Loucy (cell line): ENCODE data around the gene ADCY9.

ENCODE experiments used
- H2AFZ ChIP-seq: fragments of 200-600 bp; sonication (generic); 2 replicates; pipeline ENCODE4 v1.6.0; 2016; ENCODE audit warnings: antibody characterized with exemption, mild to moderate bottlenecking, low read length, moderate library complexity
- H3F3A ChIP-seq: fragments of 200-600 bp; 2 replicates; pipeline ENCODE4 v1.6.0; 2016; ENCODE audit warnings: antibody characterized with exemption, low read depth, mild to moderate bottlenecking
- H3K27me3 ChIP-seq: fragments of 200-600 bp; sonication (generic); 2 replicates; pipeline ENCODE4 v1.6.1; 2014; ENCODE audit warnings: low read length, mild to moderate bottlenecking; ENCODE audit not compliant: insufficient read depth, poor library complexity, severe bottlenecking
- H3K36me3 ChIP-seq: fragments of 200-600 bp; sonication (generic); 2 replicates; pipeline ENCODE4 v1.6.1; 2016; ENCODE audit warnings: low read length; ENCODE audit not compliant: insufficient read depth
- H3K4me1 ChIP-seq: fragments of 200-600 bp; sonication (generic); 2 replicates; pipeline ENCODE4 v1.5.1; 2014; ENCODE audit warnings: low read length, mild to moderate bottlenecking; ENCODE audit not compliant: insufficient read depth, poor library complexity, severe bottlenecking
- H3K4me2 ChIP-seq: fragments of 200-600 bp; sonication (generic); 2 replicates; pipeline ENCODE4 v1.6.0; 2014; ENCODE audit warnings: antibody characterized with exemption, low read length, low read depth, mild to moderate bottlenecking; ENCODE audit not compliant: poor library complexity, severe bottlenecking
- H3K4me3 ChIP-seq: fragments of 200-600 bp; sonication (generic); 2 replicates; pipeline ENCODE4 v1.5.1; 2014; ENCODE audit warnings: low read length, mild to moderate bottlenecking, mixed read lengths; ENCODE audit not compliant: poor library complexity, severe bottlenecking
- H3K79me2 ChIP-seq: fragments of 200-600 bp; sonication (generic); 2 replicates; pipeline ENCODE4 v1.6.1; 2014; ENCODE audit warnings: low read length; ENCODE audit not compliant: insufficient read depth
- H3K9ac ChIP-seq: fragments of 200-600 bp; sonication (generic); 2 replicates; pipeline ENCODE4 v1.6.0; 2014; ENCODE audit warnings: mild to moderate bottlenecking, low read depth, low read length, moderate library complexity; ENCODE audit not compliant: poor library complexity, severe bottlenecking
- H3K9me2 ChIP-seq: fragments of 200-600 bp; sonication (generic); replicated peaks from 2 replicates; pipeline ENCODE4 v1.6.1; 2016; ENCODE audit warnings: low read depth, low read length, mixed read lengths
- H3K9me3 ChIP-seq: fragments of 200-600 bp; sonication (generic); 2 replicates; pipeline ENCODE4 v1.6.1; 2014; ENCODE audit warnings: mild to moderate bottlenecking, antibody characterized with exemption, low read length, low read depth; ENCODE audit not compliant: insufficient read depth
- H4K20me1 ChIP-seq: fragments of 200-600 bp; sonication (generic); 2 replicates; pipeline ENCODE4 v1.6.0; 2014; ENCODE audit warnings: antibody characterized with exemption, low read length, mild to moderate bottlenecking; ENCODE audit not compliant: insufficient read depth, poor library complexity, severe bottlenecking
- EZH2phosphoT487 ChIP-seq: fragments of 200-600 bp; IDR thresholded peaks from 2 replicates; pipeline ENCODE4 v1.6.1; 2018; ENCODE audit warnings: antibody characterized with exemption, mild to moderate bottlenecking, moderate library complexity, borderline replicate concordance
- TF ChIP-seq, protein P1 (sequence below): fragments of 200-600 bp; sonication (generic); conservative IDR thresholded peaks from 2 replicates; pipeline ENCODE4 v1.5.1; 2014; ENCODE audit warnings: mild to moderate bottlenecking, antibody characterized with exemption, low read length

Gene ADCY9

DNA sequence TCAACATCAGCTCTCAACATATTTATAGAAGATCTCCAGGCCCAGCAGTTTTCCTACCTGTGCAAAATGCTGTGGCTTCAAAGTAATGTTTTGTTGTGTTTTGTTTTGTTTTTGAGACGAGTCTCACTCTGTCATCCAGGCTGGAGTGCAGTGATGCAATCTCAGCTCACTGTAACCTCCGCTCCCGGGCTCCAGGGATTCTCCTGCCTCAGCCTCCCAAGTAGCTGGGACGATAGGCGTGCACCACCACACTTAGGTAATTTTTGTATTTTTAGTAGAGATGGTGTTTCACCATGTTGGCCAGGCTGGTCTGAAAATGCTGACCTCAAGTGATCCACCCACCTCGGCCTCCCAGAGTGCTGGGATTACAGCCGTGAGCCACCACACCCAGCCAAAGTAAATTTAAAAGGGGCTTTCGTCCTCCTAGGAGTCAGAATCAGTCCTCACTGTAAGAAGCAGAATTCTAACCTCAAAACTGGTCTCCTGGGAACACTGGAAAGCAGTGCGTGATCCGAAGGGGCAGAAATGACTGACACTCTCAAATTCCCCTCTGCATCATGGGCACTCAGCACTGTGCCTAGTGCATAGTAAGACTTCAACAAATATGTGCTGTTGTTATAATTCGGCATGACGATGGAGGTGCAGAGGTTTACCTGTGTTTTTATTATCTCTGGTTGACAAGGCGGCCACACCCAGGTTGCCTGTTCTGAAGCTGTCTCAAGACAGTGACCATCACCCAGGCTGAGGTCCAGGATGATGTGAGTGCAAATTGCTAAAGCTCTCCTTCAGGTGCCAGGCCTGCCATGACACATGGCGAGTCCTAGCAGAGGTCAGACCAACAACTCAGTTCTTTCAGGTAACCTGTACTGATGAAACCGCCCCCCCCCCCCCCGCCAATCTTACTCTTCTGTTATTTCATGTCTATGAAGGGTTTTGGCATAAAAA lies 59.8 kb downstream of the ADCY9 start:
- H2AFZ ChIP-seq: no peak overlapping the region
- H3F3A ChIP-seq: no peaks in the 10 kb centered on the region
- no peaks in the 10 kb centered on the region for H4K20me1 ChIP-seq
- TF ChIP-seq, protein P1, sequence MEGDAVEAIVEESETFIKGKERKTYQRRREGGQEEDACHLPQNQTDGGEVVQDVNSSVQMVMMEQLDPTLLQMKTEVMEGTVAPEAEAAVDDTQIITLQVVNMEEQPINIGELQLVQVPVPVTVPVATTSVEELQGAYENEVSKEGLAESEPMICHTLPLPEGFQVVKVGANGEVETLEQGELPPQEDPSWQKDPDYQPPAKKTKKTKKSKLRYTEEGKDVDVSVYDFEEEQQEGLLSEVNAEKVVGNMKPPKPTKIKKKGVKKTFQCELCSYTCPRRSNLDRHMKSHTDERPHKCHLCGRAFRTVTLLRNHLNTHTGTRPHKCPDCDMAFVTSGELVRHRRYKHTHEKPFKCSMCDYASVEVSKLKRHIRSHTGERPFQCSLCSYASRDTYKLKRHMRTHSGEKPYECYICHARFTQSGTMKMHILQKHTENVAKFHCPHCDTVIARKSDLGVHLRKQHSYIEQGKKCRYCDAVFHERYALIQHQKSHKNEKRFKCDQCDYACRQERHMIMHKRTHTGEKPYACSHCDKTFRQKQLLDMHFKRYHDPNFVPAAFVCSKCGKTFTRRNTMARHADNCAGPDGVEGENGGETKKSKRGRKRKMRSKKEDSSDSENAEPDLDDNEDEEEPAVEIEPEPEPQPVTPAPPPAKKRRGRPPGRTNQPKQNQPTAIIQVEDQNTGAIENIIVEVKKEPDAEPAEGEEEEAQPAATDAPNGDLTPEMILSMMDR: no peak
- TF ChIP-seq EZH2phosphoT487: no peak
- H3K9me3 ChIP-seq: no peaks in the 10 kb centered on the region
- H3K9me2 ChIP-seq: no peaks in the 10 kb centered on the region
- no peaks in the 10 kb centered on the region for H3K4me1 ChIP-seq
- no peaks in the 10 kb centered on the region for H3K36me3 ChIP-seq
- no peaks in the 10 kb centered on the region for H3K27me3 ChIP-seq
- H3K79me2 ChIP-seq: no peaks in the 10 kb centered on the region
- no peak overlapping the region for H3K9ac ChIP-seq
- H3K4me2 ChIP-seq: no peak overlapping the region
- no peak overlapping the region for H3K4me3 ChIP-seq

DNA sequence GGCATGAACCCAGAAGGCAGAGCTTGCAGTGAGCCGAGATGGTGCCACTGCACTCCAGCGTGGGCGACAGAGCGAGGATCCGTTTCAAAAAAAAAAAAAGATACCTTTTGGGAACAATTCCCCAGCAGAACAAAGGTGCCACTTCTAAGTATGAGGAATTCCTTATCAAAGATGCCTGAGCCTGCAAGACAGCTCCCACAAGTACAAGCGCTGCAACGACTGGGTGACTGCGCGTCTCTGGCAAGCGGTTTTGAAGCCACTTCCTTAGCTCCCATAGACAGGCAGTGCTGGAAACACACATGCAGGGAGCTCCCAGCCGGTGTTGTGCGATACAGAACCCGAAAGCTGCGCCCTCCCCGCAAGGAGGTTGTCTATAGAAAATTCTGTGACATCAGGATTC lies 60.5 kb downstream of the ADCY9 start:
- Histone ChIP-seq H3K9me2 (no peaks in the 10 kb centered on the region), H3K4me2 (no peak overlapping the region), H3K4me3 (no peak overlapping the region), H3K36me3 (no peaks in the 10 kb centered on the region), H4K20me1 (no peaks in the 10 kb centered on the region), H3K4me1 (no peaks in the 10 kb centered on the region), H3F3A (no peaks in the 10 kb centered on the region), H3K9ac (no peak overlapping the region), H2AFZ (no peak overlapping the region), H3K9me3 (no peaks in the 10 kb centered on the region), H3K79me2 (no peaks in the 10 kb centered on the region), H3K27me3 (no peaks in the 10 kb centered on the region)
- TF ChIP-seq, protein P1: no peak
- TF ChIP-seq EZH2phosphoT487: no peak

DNA sequence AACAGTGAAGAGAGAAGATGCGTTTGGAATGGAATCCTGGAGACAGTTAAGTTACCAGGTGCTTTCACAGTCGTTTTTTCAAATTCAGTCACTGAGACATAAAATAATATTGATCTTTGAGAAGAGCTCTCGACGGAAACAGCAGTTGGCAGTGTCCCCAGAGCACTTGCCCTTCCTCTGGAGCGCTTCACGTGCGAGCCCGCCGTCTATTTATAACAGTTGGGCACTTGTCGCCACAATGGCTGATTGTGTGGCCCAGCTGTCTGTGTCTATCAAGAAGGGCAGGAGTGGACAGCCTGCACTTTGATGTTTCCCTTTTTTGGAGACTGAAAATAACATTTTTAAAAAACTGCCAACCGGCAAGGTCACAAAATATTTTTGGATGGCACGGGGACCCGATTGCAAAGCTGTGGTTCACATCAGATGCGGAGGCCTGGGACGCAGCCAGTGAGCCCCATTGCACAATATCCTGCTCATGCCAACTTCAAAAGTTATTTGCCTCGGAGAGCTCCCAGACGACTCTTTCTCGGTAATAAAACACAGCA lies 62.9 kb downstream of the ADCY9 start:
- Histone ChIP-seq H3K9ac (no peak overlapping the region), H2AFZ (no peak overlapping the region), H3K4me2 (no peak overlapping the region), H3F3A (no peaks in the 10 kb centered on the region), H3K9me3 (no peaks in the 10 kb centered on the region), H3K79me2 (no peaks in the 10 kb centered on the region), H3K4me1 (no peaks in the 10 kb centered on the region), H3K9me2 (no peaks in the 10 kb centered on the region), H4K20me1 (no peaks in the 10 kb centered on the region), H3K27me3 (no peaks in the 10 kb centered on the region), H3K36me3 (no peaks in the 10 kb centered on the region), H3K4me3 (no peak overlapping the region)
- TF ChIP-seq, protein P1: no peak
- TF ChIP-seq EZH2phosphoT487: no peak
